Posterior vena cava (tissue), 2 donors: ENCODE data around the gene ERC1. TPM values are rescaled to one million over a fixed set of nuclear protein-coding genes. Genes with fewer than 3 reads are reported as not detected.
A peak's percentile ranks its signal among the peaks of the same experiment; 100 is the strongest.

Source experiments
- DNase-seq: peaks from one replicate; pipeline ENCODE4 v3.0.0-alpha.2; 2020; ENCODE audit warnings: low spot score
- intact Hi-C, 2 donors: fragments of 100-400 bp; cut with DNase I; formaldehyde crosslinking; loops; one replicate each; pipeline versions ENCODE4 v1.14.1 to v1.14.2; 2022 to 2023
- long read RNA-seq, 2 donors: library from polyadenylated mRNA; unstranded; transcript quantifications; one replicate each; pipeline ENCODE4 v2.0.0, GENCODE V29; 2020 to 2021
- total RNA-seq, 2 donors: library from RNA; stranded (reverse); fragmentation: NEBNext Ultra II Directional; extraction: Animal tissue kit (Norgen Biotek cat#: 25700); gene quantifications; one replicate each; pipeline ENCODE4 v1.2.1, GENCODE V29; 2021
- donor health status: DM: yes; HTN: yes; CAD: no.
- donor health status: DM: yes; HTN: yes; CAD: no.

ERC1 gene
- total RNA-seq: 10 to 100 TPM; 84.0 to 92.2 TPM
- long read RNA-seq, donor 1, full-length matches to known transcripts: 1 of 21 reads
- long read RNA-seq, donor 1, partial matches to known transcripts: 4 of 21 reads
- long read RNA-seq, donor 1, other reads (novel, unspliced or antisense): 16 of 21 reads
- long read RNA-seq, donor 2, partial matches to known transcripts: 67 of 125 reads
- long read RNA-seq, donor 2, other reads (novel, unspliced or antisense): 58 of 125 reads

DNA sequence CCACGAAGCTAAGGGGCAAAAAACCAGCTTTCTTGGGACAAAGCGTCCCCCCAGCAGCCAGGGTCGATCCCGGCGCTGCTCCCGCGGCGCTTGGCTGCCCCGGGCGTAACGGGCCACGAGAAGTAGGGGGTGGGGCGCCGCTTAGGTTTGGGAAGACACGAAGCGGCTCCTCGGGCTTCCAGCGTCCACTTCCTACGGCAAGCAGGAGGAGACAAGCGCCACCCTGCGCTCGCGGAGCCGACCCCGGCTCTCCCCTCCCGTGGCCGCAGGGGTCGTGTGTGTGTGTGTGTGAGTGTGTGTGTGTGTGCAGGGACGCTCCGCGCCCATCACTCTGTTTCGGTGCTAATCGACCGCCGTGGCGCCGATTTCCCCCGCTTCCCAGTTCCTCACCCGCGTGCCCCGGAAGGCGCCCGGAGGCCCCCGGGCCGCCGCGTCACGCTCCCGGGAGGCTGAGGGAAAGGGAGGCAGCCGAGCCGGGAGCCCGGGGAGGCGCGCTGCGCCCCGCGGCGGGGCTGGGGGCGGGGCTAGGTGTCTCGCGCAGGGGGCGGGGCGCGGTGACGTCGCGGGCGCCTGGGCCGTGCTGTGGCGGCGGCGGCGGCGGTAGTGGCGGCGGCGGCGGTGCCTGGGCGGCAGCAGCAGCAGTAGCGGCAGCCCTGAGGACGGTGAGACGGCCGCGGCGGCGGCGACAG, at the start of gene ERC1:
ERC1 (plus strand) TSS at position 563 of the 689 bp plus-strand sequence. CDS start 36,681 bp downstream, outside the sequence.
- DNase-seq: peak; percentile 96
- intact Hi-C loops: loop anchor here in 1 of 2 donors (5.0 kb wide), 1 partner anchor 91 kb away; no protein-coding TSS in a partner anchor

GRCh38 chr12:943051-943450, 48.0 kb upstream of the ERC1 start:
- intact Hi-C loops: no loop called here
- no peak for DNase-seq

DNA sequence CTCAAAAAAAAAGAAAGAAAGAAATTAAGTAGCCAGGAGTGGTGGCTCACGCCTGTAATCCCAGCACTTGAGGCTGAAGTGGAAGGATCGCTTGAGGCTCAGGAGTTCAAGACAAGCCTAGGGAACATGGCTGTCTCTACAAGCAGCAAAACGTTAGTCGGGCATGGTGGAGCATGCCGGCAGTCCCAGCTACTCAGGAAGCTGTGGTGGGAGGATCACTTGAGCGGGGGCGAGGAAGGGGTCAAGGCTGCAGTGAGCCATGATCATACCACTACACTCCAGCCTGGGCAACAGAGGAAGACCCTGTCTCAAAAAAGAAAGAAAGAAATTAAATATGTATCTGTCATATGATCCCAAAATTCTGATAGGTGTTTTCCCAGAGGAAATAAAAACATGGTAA, 46.8 kb upstream of the ERC1 start:
- DNase-seq: no peak
- intact Hi-C loops: no loop called here

GRCh38 chr12:946212-946611, 44.8 kb upstream of the ERC1 start:
- no peak for DNase-seq
- intact Hi-C loops: no loop called here

- intact Hi-C loops: no loop called here
- no peak for DNase-seq
These were observed 44.4 kb upstream of the ERC1 start for GRCh38 chr12:946631-947030.

GRCh38 chr12:948238-948637, 42.8 kb upstream of the ERC1 start:
- no peak for DNase-seq
- intact Hi-C loops: no loop called here

DNA sequence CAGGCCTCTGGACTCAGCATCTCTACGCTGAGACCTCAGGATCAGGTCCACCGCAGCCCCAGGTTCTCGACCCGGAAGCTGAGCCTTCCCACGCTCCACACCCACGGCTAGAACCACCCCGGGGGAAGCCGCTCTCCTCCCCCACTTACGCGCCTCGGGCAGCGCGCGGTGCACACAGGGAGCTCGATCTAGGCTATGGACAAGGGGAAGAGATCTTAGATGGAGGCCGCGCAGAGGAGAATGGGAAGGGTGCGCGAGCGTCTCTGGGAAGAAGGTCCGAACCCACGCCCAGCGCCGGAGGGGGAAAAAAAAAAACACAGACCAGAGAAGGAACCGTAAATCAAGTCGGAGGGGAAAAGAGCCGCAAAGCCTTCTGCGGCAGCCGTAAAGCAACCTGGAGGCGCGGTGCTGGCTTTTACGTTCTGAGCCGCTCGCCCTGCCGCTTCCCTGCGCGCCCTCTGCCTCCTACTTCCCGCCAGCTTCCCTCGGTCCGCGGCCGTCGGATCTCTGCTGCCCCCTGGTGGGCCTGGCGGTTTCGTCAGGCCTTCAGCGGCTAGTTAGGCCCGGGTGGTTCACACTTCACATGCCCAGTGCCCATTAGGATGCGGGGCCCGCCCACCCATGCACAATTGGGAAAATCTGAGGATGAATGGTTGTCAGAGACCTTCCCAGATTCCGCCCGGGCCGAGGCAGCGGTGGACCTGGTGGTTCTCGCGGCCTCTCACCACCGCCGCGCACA, 41.4 kb upstream of the ERC1 start, which contains the start of gene RAD52:
RAD52 (minus strand) TSS at position 242 of the 739 bp plus-strand sequence. CDS start 16,636 bp downstream, outside the sequence.
- intact Hi-C loops: loop anchor here (2.0 to 10.0 kb wide), 2 partner anchors 15 to 385 kb away; no protein-coding TSS in a partner anchor
- DNase-seq: peak; percentile 100

GRCh38 chr12:951176-951575, 39.8 kb upstream of the ERC1 start:
- intact Hi-C loops: loop anchor here (2.0 to 10.0 kb wide), 2 partner anchors 14 to 386 kb away; no protein-coding TSS in a partner anchor
- no peak for DNase-seq

DNA sequence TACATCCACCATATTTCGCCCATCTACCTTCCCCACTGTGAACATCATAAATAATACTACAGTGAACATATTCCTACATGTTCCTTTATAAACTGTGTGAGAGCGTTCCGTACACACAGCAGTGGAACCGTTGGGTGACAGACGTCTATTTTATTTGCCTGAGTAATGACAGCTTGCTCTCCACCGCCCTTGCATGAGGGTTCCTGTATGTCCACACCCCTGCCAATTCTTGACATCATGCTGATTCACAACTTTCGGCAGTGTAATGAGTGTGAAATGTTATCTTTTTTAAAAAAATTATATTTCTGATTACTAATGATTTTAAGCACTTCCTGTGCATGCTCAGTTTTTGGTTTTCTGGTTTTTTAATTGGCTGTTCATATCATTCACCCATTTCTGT, 37.2 kb upstream of the ERC1 start:
- no peak for DNase-seq
- intact Hi-C loops: loop anchor here in 1 of 2 donors (10.0 kb wide), 1 partner anchor 389 kb away; no protein-coding TSS in a partner anchor

GRCh38 chr12:954741-955140, 36.3 kb upstream of the ERC1 start:
- no peak for DNase-seq
- intact Hi-C loops: loop anchor here in 1 of 2 donors (10.0 kb wide), 1 partner anchor 390 kb away; no protein-coding TSS in a partner anchor

- DNase-seq: no peak
- intact Hi-C loops: loop anchor here in 1 of 2 donors (10.0 kb wide), 1 partner anchor 391 kb away; no protein-coding TSS in a partner anchor
These were observed 35.1 kb upstream of the ERC1 start for GRCh38 chr12:955939-956338.

- intact Hi-C loops: loop anchor here in 1 of 2 donors (10.0 kb wide), 1 partner anchor 394 kb away; no protein-coding TSS in a partner anchor
- DNase-seq: no peak
These were observed 32.4 kb upstream of the ERC1 start for GRCh38 chr12:958588-959123.

- intact Hi-C loops: loop anchor here in 1 of 2 donors (10.0 kb wide), 1 partner anchor 312 kb away; no protein-coding TSS in a partner anchor
These were observed 24.3 kb upstream of the ERC1 start for GRCh38 chr12:966724-967123.

DNA sequence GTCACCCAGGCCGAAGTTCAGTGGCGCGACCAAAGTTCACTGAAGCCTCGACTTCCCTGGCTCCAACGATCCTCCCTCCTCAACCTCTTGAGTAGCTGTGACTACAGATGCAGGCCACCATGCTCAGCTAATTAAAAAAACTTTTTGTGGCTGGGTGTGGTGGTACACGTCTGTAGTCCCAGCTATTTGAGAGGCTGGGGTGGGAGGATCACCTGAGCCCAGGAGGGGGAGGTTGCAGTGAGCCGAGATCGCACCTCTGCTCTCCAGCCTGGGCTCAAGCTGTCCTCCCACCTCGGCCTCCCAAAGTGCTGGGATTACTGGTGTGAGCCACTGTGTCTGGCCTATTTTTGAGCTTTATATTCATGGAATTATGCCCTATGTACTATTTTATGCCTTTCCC, 23.4 kb upstream of the ERC1 start:
- no peak for DNase-seq
- intact Hi-C loops: loop anchor here in 1 of 2 donors (10.0 kb wide), 1 partner anchor 313 kb away; no protein-coding TSS in a partner anchor

More at GRCh38 chr12:966724-967123, 24.3 kb upstream of the ERC1 start:
- no peak for DNase-seq

DNA sequence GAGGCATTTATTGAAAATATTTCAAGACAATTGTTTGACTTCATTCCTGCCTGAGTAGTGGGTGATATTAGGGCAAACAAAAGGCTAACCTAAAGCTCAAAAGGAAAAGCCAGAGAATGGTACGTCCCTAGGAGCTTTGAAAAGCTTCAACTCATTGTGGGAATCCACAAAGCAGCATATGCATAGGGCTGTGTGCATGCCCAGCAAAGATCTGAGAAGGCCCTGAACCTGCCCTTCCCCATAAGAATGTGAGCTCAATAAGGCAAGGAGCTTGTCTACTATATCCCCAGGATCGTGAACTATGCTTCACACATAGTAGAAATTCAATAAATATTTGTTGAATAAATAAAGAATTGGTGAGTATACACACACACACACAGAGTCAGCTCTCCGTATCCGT, 22.5 kb upstream of the ERC1 start:
- intact Hi-C loops: loop anchor here in 1 of 2 donors (10.0 kb wide), 1 partner anchor 314 kb away; no protein-coding TSS in a partner anchor
- no peak for DNase-seq

GRCh38 chr12:969821-970220, 21.2 kb upstream of the ERC1 start:
- intact Hi-C loops: loop anchor here in 1 of 2 donors (10.0 kb wide), 1 partner anchor 315 kb away; no protein-coding TSS in a partner anchor

GRCh38 chr12:971991-972390, 19.0 kb upstream of the ERC1 start:
- DNase-seq: no peak
- intact Hi-C loops: no loop called here

More at GRCh38 chr12:969821-970220, 21.2 kb upstream of the ERC1 start:
- no peak for DNase-seq

- DNase-seq: no peak
- intact Hi-C loops: no loop called here
These were observed 16.7 kb upstream of the ERC1 start for GRCh38 chr12:974271-974862.

DNA sequence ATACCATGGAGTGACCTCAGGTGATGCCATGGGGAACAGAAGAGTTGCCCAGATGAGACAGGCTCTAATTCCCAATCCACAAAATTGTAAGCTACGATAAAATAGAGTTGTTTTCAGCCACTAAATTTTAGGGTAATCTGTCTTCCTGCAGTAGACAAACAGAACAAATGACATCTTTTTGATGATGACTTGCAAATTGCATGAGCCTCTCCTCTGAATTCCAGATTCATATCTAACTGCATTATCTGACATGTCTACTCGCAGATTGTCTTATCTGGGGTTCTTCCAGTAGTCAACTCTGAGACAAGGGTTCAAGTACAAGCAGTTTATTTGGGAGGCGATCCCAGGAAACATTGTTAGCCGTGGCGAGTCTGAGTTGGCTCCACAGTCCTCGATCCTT, 14.4 kb upstream of the ERC1 start:
- intact Hi-C loops: no loop called here
- DNase-seq: no peak
